H9 (cell line): ENCODE measurements around the gene IL1A. TPM values are rescaled to one million over a fixed set of nuclear protein-coding genes. Genes with fewer than 3 reads are reported as not detected.

Experiments used
- DNase-seq: peaks from one replicate; pipeline ENCODE4 v3.0.0-alpha.2; 2017
- H2AFZ ChIP-seq: one replicate; pipeline ENCODE4 v1.6.1; 2013; ENCODE audit warnings: mild to moderate bottlenecking, low read length, control low read depth, moderate library complexity
- H2AK5ac ChIP-seq: 2 replicates; pipeline ENCODE4 v1.6.1; 2013; ENCODE audit warnings: low read length, control low read depth, mixed read lengths; ENCODE audit not compliant: insufficient read length
- H2BK120ac ChIP-seq: one replicate; pipeline ENCODE4 v1.6.1; 2013; ENCODE audit warnings: low read depth, mild to moderate bottlenecking, low read length, control low read depth, inconsistent platforms; ENCODE audit not compliant: poor library complexity, severe bottlenecking
- H2BK12ac ChIP-seq: 2 replicates; pipeline ENCODE4 v1.6.1; 2013; ENCODE audit warnings: low read length, control low read depth, mixed read lengths, low read depth; ENCODE audit not compliant: insufficient read length
- H2BK15ac ChIP-seq: 2 replicates; pipeline ENCODE4 v1.6.1; 2013; ENCODE audit warnings: low read depth, low read length, control low read depth
- H2BK20ac ChIP-seq: one replicate; pipeline ENCODE4 v1.6.1; 2013; ENCODE audit warnings: low read depth, mild to moderate bottlenecking, low read length, control low read depth, inconsistent platforms; ENCODE audit not compliant: poor library complexity, severe bottlenecking
- H2BK5ac ChIP-seq: 2 replicates; pipeline ENCODE4 v1.6.1; 2013; ENCODE audit warnings: low read length, control low read depth, mixed read lengths; ENCODE audit not compliant: insufficient read length
- H3K14ac ChIP-seq: 2 replicates; pipeline ENCODE4 v1.6.1; 2013; ENCODE audit warnings: low read length, control low read depth; ENCODE audit not compliant: insufficient read depth
- H3K18ac ChIP-seq: 2 replicates; pipeline ENCODE4 v1.6.1; 2013; ENCODE audit warnings: low read depth, mild to moderate bottlenecking, mixed read lengths, low read length, control low read depth; ENCODE audit not compliant: insufficient read length
- H3K23ac ChIP-seq: 2 replicates; pipeline ENCODE4 v1.6.1; 2013; ENCODE audit warnings: low read length, control low read depth, mixed read lengths, low read depth; ENCODE audit not compliant: insufficient read length
- H3K23me2 ChIP-seq: 2 replicates; pipeline ENCODE4 v1.6.1; 2013; ENCODE audit warnings: low read depth, mild to moderate bottlenecking, mixed read lengths, low read length, control low read depth; ENCODE audit not compliant: insufficient read length, poor library complexity, severe bottlenecking
- H3K27ac ChIP-seq: 2 replicates; pipeline ENCODE4 v1.5.1; 2013; ENCODE audit warnings: low read length, control low read depth, mixed read lengths, low read depth; ENCODE audit not compliant: insufficient read length
- H3K27me3 ChIP-seq: 2 replicates; pipeline ENCODE4 v1.6.1; 2013; ENCODE audit warnings: low read length, control low read depth, inconsistent platforms; ENCODE audit not compliant: insufficient read depth
- H3K4ac ChIP-seq: 2 replicates; pipeline ENCODE4 v1.6.1; 2013; ENCODE audit warnings: low read depth, mild to moderate bottlenecking, control low read depth, inconsistent platforms, low read length, moderate library complexity
- H3K4me1 ChIP-seq: 2 replicates; pipeline ENCODE4 v1.6.1; 2013; ENCODE audit warnings: low read length, control low read depth, inconsistent platforms; ENCODE audit not compliant: insufficient read depth
- H3K4me2 ChIP-seq: 2 replicates; pipeline ENCODE4 v1.6.1; 2013; ENCODE audit warnings: low read length, control low read depth, mixed read lengths; ENCODE audit not compliant: insufficient read length, insufficient read depth
- H3K56ac ChIP-seq: 2 replicates; pipeline ENCODE4 v1.6.1; 2013; ENCODE audit warnings: low read depth, mild to moderate bottlenecking, mixed read lengths, low read length, control low read depth; ENCODE audit not compliant: insufficient read length
- H3K79me1 ChIP-seq: 2 replicates; pipeline ENCODE4 v1.6.1; 2013; ENCODE audit warnings: low read depth, mild to moderate bottlenecking, moderate library complexity, low read length, control low read depth, inconsistent platforms; ENCODE audit not compliant: insufficient read depth, poor library complexity, severe bottlenecking
- H3K79me2 ChIP-seq: 2 replicates; pipeline ENCODE4 v1.6.1; 2013; ENCODE audit warnings: low read length, control low read depth, inconsistent platforms; ENCODE audit not compliant: insufficient read depth
- H3K9ac ChIP-seq: 2 replicates; pipeline ENCODE4 v1.6.1; 2013; ENCODE audit warnings: low read length, control low read depth, mixed read lengths; ENCODE audit not compliant: insufficient read length; ENCODE audit errors: extremely low read depth
- H3K9me3 ChIP-seq: one replicate; pipeline ENCODE4 v1.6.1; 2013; ENCODE audit warnings: low read depth, low read length, inconsistent platforms; ENCODE audit not compliant: control insufficient read depth
- H3T11ph ChIP-seq: one replicate; pipeline ENCODE4 v1.6.1; 2013; ENCODE audit warnings: mild to moderate bottlenecking, low read length, control low read depth, inconsistent platforms
- H4K20me1 ChIP-seq: one replicate; pipeline ENCODE4 v1.6.1; 2013; ENCODE audit not compliant: control insufficient read depth, insufficient read length, insufficient read depth
- H4K5ac ChIP-seq: 2 replicates; pipeline ENCODE4 v1.6.1; 2013; ENCODE audit warnings: low read depth, mild to moderate bottlenecking, mixed read lengths, low read length, control low read depth; ENCODE audit not compliant: insufficient read length
- H4K8ac ChIP-seq: replicated peaks from 2 replicates; pipeline ENCODE4 v1.6.1; 2013; ENCODE audit warnings: low read length, control low read depth, mixed read lengths, low read depth; ENCODE audit not compliant: insufficient read length
- H4K91ac ChIP-seq: 2 replicates; pipeline ENCODE4 v1.6.1; 2013; ENCODE audit warnings: low read depth, mild to moderate bottlenecking, moderate library complexity, mixed read lengths, low read length, control low read depth; ENCODE audit not compliant: insufficient read length
- H3K27ac Mint-ChIP-seq, 3 experiments: 2 replicates in 2 of 3; 3 replicates in 1 of 3; pipeline ENCODE4 v1.8.0; 2020 to 2021; ENCODE audit warnings: mixed read lengths in 3 of 3, mild to moderate bottlenecking in 1 of 3, moderate library complexity in 1 of 3
- H3K27me3 Mint-ChIP-seq: 2 replicates; pipeline ENCODE4 v1.8.0; 2021; ENCODE audit warnings: low read depth, mild to moderate bottlenecking, moderate library complexity, mixed read lengths
- H3K36me3 Mint-ChIP-seq, 3 experiments: 2 replicates in 2 of 3; 3 replicates in 1 of 3; pipeline ENCODE4 v1.8.0; 2020 to 2021; ENCODE audit warnings: low read depth in 3 of 3, mixed read lengths in 3 of 3; ENCODE audit not compliant: insufficient read depth in 1 of 3
- H3K4me1 Mint-ChIP-seq, 2 experiments: 2 replicates each; pipeline ENCODE4 v1.8.0; 2020; ENCODE audit warnings: mixed read lengths in 2 of 2
- H3K4me3 Mint-ChIP-seq, 2 experiments: 2 replicates in 1 of 2; 3 replicates in 1 of 2; pipeline ENCODE4 v1.8.0; 2020 to 2021; ENCODE audit warnings: mild to moderate bottlenecking in 2 of 2, mixed read lengths in 2 of 2, moderate library complexity in 1 of 2
- H3K9me3 Mint-ChIP-seq, 2 experiments: 2 replicates in 1 of 2; 3 replicates in 1 of 2; pipeline ENCODE4 v1.8.0; 2020; ENCODE audit warnings: mild to moderate bottlenecking in 2 of 2, mixed read lengths in 2 of 2, moderate library complexity in 1 of 2
- CTCF ChIP-seq: fragments of 200-600 bp; sonication (generic); conservative IDR thresholded peaks from 3 replicates; pipeline ENCODE4 v1.8.0; 2021; ENCODE audit warnings: antibody characterized with exemption, mild to moderate bottlenecking
- WGBS: extraction: QIAGEN DNeasy Blood & Tissue Kit; methylation state at CpG from one replicate; pipeline ENCODE4 v1.1.7; 2013; ENCODE audit warnings: missing lambda C conversion rate, low lambda C conversion rate, mixed read lengths; ENCODE audit not compliant: insufficient read length; ENCODE audit errors: extremely low coverage; 5-methylcytosine and 5-hydroxymethylcytosine counted together
- total RNA-seq: library from RNA; stranded (reverse); gene quantifications from 2 replicates; pipeline ENCODE4 v1.2.1, GENCODE V29; 2021

The IL1A gene
- total RNA-seq, 1 experiment from 2014 or later = 0.35 TPM

GRCh38 chr2:112756207-112756606, 28.1 kb downstream of the IL1A start:
- TF ChIP-seq CTCF = no peak
- no CpG with 5 or more reads among the region's 3 CpGs for WGBS
- Histone ChIP-seq H2BK5ac (no peak overlapping the region), H2BK20ac (no peak overlapping the region), H3K9ac (no peak overlapping the region), H3T11ph (no peak overlapping the region), H3K27me3 (no peaks in the 10 kb centered on the region), H3K18ac (no peak overlapping the region), H3K9me3 (no peaks in the 10 kb centered on the region), H2AFZ (no peak overlapping the region), H3K23me2 (no peaks in the 10 kb centered on the region), H2AK5ac (no peak overlapping the region), H4K8ac (no peak overlapping the region), H2BK12ac (no peak overlapping the region), H3K79me2 (no peaks in the 10 kb centered on the region), H3K4ac (no peak overlapping the region), H2BK15ac (no peak overlapping the region), H3K14ac (no peak overlapping the region), H3K79me1 (peaks cover 3% of the 10 kb centered on the region), H3K27ac (no peak overlapping the region), H4K5ac (no peak overlapping the region), H3K4me2 (no peak overlapping the region), H3K56ac (no peak overlapping the region), H3K23ac (no peak overlapping the region), H3K4me1 (no peaks in the 10 kb centered on the region; the same call in 1 of the 2 replicates), H2BK120ac (no peak overlapping the region), H4K91ac (no peak overlapping the region), H4K20me1 (no peaks in the 10 kb centered on the region)
- Mint-ChIP-seq H3K27me3 (no peaks in the 10 kb centered on the region), H3K9me3 (no peaks in the 10 kb centered on the region), H3K4me1 (no peaks in the 10 kb centered on the region), H3K27ac (no peak overlapping the region), H3K4me3 (no peak overlapping the region), H3K36me3 (peaks cover 21 to 79% (median 77%) of the 10 kb centered on the region in 3 experiments; a peak in 6 of 7 replicates)
- DNase-seq = no peak
